NOMO-1 treated with DMSO at 0.1 percent for 48 hours (cell line): Measurements from ENCODE around the gene HDAC9.

Source experiments
- DNase-seq: peaks from one replicate; lab custom pipeline; 2025; ENCODE audit not compliant: unreplicated experiment; lab: John Stamatoyannopoulos, UW

HDAC9 gene

DNA sequence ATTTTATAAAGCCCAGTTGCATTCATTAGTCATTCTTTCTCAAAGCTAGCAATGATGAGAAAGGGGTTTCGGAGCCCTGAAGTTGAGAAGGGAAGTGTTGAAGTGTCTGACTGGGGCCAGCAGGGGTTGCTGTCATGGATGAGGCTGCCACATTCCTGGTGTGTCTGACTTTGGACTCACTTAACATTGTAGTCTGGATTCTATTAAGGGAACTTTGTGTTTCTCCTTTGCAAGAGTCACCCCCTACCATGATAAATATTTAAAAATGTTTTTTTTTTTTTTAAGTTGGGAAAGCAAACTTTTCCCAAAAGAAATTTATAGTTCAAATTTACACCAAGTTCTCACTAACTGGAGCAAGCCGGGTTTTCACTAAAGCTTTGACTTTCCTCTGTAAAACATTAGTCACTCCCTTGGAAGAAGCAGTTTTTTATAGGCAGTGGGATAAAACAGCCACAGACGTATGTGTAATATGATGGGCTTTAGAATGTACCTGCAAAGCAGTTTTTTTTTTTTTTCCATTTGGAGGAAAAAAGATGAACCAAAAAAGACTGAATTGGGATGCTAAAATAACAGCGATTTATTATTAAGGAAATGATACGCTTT lies 378.3 kb downstream of the HDAC9 start:
- DNase-seq: no peak

DNA sequence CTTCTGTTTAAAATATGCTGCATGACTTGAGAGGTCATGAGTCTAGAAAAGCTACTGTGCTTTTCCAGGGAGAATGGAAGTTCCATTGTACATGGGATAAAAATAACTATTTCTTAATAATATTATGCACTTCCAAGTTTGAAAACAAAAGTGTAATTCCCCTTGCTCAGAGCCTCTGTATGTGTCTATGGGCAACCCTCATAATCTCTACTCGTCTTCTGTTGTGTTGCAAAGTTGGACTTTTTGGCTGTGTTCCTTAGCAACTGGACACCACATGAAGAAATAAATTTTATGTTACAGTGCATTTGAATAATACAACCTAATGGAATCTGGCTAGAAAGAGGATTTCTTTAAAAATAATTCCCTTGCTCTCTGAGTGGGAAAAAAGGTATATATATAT lies 379.3 kb downstream of the HDAC9 start:
- DNase-seq: no peak

DNA sequence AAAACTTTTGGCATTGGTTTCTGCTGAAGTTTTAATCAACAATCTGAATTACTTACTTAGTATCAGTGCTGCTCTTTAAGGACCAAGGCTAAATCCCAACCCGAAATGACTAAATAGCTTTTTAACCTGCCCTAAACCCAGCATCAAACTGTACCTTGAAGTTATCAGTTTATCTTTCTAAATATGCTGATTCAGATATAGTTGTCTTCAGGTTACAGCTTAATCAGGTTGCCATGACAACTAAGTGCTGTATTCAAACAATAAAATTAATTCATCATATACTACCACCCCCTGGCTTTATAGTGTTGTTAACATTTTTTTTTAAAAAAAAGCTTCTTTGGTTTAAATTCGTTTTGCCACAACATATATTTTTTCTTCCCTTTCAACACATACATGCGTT lies 382.3 kb downstream of the HDAC9 start:
- DNase-seq: no peak

DNA sequence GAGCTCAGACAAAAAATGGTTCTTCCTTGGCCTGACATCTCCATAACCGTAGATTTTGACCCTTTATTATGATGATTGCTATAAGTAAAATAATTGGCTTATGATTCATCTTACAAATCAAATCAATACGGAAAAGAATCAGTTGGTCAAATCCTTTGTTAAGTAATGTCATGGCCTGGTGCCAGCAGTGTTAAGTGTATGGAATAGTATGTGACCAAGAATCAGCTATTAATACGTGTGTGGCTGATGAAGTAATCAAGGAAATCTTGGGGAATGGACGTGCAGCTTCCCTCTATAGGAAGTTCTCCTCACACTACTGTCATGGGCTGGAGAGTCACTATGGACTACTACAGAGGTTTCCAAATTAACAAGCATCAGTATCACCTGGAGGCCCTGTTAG lies 391.3 kb downstream of the HDAC9 start:
- no peak for DNase-seq

DNA sequence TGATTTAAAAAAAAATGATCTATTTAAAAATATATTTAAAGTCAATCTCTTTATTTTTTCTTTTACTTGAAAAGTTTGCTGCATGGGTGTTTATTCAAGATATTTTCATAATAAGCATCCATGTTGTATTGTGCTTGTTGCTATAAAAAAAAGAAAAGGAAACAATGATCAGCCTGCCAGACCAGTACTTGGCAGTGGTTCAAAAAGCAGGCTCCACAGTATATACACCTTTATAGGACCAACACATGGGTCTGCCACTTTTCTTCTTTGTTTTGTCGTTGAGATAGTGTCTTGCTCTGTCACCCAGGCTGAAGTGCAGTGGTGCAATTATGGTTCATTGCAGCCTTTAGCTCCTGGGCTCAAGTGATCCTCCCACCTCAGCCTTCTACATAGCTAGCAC lies 393.9 kb downstream of the HDAC9 start:
- DNase-seq: no peak

DNA sequence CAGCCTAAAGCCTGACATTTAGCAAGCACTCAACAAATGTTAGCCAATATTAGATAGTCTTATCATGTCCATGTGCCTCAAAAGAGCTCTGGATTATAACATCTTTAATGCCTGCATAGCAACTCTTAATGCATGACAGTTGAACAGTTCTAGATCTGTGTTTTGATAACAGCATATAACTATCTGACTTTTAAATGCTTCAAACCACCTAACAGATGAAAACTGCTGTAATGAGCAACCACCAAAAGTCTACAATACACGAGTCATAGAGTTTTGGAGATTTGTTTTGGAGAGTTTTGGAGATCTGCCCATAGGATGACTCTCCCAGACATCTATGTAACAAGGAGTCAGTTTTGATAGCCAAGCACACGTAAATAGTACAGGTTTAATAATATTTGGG lies 394.6 kb downstream of the HDAC9 start:
- DNase-seq: no peak

DNA sequence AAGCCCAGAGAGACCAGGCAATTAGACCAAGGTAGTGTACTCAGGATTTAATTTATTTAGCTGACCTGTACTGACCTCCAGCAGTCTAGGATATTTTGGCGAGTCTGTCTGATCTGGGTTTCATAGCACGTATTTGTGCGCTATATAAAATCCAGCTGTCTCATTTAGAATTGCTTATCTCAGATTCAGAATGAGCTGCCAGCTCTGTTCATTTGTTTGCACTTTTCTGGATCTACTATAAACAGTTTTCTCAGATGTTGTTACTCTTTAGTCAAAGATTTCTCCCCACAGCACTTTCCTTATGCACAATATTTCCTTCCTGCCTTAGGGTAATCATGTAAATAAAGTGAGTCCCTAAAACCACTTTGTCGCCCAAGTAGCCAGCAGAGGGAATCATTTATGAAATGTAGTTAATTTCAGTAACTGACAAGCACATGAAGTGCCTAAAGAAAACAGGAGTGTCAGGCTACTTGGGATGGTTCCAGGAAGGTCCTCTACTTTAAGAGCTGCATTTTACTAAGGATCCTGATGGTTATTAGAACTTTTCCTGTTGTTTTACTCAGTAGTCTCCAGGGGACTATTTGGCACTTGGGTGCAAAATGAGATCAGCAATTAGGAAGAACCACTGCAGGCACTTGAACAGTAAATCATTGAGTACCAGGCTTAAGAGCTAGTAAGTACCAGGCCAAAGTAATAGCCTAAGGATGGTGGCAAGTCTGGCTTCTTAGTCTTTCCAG lies 395.5 kb downstream of the HDAC9 start:
- DNase-seq: no peak

DNA sequence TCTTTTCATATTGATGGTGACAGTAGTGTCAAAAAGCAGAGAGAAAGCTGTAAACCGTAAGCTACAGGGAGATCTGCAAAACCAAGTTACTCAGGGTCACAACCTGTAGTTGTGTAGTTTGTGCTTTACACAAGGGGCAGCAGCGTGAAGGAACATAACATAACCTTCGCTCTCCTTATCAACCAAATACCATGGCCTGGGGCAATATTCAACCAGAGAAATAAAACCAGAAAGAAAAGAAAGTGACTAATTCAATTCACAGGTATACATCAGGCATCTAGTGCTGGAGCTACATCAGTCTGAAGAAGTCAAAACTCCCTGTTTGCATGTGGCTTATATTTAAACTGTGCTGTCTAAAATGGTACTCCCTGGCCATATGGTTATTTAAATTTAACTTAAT lies 397.6 kb downstream of the HDAC9 start:
- DNase-seq: no peak

DNA sequence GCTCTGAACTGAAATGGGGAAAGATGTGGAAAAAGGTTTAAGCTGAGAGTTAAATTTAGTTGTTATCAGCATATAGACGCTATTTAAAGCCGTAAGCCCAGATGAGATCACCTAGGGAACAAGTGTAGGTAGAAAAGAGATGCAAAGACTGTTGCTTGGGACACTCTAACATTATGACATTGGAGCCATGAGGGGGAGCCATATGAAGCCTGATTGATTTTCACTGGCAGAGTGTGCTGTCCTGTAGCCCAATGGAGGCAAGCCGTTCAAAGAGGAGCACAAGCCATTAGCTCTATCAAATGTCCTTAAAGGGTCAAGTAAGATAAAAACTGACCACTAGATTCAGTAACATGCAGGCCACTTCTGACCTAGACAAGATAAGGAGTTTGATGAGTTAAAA lies 398.6 kb downstream of the HDAC9 start:
- DNase-seq: no peak

DNA sequence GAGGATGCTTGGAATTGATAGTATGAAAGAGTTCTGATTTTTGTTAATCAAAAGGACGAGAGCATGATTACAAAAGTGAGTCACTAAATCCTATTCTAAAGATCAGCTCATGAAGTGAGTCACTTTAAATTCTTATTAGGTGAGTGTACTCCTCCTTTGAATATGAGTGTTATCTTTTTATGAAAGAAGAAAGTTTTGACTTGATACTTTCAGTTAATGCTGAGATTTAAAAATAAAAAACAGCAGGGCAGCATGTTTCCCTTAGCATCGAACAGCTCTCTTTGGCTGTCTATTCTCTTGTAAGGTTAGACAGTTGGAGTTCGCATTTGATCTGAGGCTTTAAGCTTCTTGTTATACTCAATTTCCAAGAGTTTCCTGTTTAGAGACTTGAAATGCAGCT lies 399.9 kb downstream of the HDAC9 start:
- no peak for DNase-seq

DNA sequence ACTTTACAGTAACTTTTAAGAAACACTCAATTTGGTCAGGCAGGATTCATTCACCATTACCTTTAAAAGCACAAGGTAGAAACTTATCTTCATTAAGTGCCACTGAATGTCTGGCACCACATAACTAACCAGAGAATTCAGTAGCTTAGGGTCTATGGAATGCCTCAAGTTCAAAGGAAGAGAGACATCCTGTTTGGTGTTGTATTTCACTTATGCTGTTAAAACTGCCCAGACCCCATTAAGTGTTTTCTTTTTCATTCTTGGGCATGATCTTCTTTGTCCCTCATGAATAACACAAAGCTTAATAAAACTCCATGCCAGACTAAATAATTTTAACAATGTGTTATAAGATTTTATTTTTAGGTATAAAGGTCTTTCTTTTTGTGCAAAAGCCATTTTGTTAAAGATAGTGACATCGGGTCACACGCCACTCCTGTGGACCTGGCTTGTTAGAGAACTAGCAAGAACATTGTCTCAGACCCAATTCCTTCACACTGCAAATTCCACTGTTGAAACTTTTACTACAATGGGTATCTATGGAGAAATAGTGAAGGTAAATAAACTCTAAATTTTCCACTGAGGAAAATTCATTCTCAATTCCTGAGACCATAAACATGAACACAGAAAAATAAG lies 400.9 kb downstream of the HDAC9 start:
- no peak for DNase-seq

DNA sequence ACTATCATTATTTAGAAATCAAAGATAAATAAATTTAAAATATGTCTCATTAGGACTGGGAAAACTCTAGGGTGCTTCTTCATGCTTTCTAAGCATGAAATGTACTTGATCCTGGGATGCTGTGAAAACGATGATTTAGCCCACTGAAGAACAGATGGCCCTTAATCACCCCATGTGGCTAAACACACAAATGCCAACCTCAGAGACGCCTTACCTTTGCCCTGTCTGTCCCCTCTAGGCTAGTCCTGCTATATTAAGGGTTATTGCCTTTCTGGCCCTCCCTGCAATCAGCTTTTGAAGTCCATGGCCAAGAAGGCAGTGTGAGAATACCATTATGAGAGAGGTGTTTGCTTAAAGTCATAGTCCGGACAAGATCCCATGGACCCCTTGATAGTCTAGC lies 404.7 kb downstream of the HDAC9 start:
- no peak for DNase-seq

DNA sequence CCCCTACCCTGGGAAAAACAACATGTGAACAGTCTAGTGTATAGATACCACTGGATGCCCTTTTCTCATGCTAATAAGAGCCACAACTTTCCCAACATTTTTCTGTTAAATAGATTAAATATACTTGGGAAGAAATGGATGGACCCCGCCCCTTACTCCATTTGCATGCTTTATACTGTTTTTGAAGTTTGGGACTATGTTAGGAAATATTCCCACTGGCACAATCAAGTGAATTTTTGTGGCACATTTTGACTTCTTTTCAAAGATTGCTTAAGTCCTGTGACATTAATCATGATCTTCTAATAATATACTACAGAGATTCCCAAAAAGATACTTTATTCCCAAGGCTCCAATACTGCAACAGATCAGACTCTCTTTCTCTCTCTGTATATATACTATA lies 405.3 kb downstream of the HDAC9 start:
- DNase-seq: no peak

DNA sequence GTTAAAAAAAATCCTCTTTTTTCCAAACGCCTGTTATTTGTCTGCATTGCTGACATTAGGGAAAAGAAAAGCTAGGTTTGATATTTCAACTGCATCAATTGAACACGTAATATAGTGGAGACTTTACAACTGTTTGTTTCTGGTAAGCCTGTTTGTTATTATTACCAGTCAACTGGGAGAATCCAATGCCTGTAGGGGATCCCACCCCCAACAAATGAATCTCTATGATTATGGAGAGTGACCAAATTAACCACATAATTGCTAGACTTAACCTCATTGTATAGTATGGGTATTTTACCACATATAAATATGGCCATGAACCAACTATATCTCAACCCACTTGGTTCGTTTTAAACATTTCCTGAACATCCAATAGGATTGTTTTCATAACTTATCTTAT lies 405.8 kb downstream of the HDAC9 start:
- DNase-seq: no peak

DNA sequence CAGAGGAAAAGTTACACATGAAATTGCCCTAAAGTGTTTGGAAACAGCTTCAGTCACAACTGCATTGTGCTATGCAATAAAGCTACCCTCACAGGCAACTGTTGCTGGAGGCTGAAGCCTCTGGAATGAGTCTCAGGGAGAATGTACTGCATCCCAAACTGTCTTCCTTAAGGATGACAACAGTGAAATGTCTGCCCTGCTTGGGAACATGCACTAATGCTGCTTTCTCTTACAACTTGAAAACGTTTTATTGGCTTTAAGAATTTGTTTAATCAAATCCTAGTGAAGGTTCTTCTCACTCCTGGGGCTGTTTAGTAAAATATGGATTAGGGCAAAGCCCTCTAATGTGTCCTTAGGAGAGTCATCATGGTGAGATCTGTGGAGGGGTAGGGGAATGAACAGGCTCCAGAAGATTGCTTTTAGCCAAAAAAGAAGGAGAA lies 406.5 kb downstream of the HDAC9 start:
- DNase-seq: no peak

DNA sequence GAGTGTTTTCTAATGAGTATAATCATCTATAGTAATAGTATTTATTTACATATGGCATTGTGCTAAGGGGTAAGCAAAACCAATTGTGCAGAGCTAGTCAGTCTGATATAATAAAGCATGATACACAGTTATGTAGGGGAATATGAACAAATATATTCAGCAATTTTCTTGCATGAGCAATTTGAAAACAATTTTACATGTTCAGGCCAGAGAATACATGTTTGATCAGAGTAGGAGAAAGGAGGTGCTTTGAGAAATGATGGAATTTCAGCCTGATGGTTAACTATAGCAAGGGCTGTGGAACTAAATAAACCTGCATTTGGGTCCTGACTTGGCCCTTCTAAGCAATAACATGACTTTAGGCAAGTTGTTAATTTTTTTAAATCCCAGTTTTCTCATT lies 407.3 kb downstream of the HDAC9 start:
- DNase-seq: no peak

DNA sequence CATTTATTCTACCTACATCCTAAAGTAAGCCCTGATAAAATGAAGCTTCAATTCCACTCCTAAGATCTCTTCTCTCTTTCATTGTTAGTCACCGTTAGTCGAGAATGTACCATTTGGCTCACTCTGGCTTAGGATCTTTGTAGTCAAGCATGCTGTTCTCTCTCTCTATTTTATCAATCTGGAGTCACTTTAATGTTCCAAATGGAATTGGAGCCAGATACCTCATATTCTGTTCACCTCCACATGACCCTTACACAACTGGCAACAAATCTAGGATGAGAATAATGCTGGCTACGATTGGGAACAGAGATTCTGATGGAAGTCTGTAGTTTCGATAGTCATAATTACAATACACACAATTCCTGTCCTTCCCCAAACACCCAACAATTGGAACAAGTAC lies 408.1 kb downstream of the HDAC9 start:
- DNase-seq: no peak

DNA sequence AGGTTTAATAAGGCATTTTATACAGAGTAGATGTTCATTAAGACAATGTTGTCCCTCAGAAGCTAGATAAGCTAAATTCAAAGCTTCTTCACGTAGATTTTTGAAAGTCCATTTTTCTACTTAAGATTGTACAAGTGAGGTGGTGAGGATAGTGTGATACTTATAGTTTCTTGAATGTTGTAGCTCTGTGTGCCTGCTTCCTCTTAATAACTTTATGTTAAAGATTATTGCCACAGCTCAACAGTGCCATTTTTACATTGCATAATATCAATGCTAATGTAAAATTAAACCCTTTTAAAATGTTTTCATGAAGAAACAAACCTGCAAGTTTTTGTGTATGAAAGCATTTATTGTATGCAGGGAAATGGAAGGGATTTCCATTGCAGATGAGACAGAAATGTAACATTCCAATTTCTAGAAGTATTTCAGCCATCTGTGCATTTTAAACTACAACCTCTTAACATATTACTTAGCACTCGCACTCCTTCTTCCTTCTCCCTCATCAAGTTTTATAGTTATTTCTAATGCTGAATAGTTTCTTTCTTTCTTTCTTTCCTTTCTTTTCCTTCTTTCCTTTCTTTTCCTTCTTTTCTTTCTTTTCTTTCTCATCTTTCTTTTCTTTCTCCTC lies 409.9 kb downstream of the HDAC9 start:
- no peak for DNase-seq

DNA sequence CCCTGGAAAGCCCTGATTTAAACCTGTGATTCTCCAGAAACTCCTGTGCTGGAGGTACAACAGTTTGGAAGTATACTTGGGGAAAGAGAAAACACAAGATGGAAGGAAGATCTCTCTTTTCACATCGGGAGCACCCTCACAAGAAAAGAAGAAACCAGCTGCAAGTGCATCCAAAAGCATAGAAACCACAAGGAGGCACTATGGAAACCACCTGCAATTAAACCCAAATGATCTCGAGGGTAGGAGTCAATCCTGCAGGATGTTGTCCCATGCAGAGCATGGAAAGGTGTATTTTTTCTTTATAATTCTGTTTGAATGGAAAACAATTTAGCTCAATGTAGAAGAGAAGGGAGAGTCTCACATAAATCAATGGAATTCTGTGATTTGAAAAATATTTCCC lies 411.4 kb downstream of the HDAC9 start:
- no peak for DNase-seq

DNA sequence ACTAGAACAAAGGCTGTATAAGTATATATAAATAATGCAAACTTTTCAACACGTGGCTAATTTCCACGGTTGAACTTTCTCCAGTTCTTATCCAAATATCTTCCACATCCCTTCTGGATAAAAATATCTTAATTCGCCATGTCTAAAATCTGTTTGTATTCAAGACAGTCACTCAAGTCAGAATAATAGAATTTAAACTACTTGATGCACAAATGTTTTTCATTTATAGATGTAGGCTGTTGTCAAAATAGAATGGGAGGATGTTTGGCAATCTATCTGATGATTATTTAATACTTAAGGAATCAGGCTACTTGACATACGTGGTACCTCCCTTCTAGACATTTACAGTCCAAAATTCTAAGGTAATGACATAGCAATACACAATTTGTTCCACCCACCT lies 417.6 kb downstream of the HDAC9 start:
- DNase-seq: no peak

DNA sequence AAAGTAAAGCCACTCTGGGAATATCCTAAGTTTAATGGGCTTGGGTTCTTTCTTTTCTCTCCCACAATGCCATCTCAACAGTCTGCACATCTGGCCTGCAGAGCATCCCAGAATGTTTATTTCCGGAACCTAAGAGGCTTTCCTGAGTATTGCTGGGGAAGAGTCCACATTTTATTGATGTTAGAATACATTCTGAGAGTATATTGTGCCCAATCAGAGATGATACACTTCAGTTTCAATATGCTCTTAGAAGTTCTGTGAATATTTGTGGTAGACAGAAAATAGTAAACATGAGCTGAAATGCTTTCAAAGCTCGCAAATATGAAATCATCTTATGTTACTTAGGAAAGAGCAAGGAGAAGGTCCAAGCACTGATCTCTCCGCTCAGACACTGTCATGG lies 421.3 kb downstream of the HDAC9 start:
- no peak for DNase-seq

DNA sequence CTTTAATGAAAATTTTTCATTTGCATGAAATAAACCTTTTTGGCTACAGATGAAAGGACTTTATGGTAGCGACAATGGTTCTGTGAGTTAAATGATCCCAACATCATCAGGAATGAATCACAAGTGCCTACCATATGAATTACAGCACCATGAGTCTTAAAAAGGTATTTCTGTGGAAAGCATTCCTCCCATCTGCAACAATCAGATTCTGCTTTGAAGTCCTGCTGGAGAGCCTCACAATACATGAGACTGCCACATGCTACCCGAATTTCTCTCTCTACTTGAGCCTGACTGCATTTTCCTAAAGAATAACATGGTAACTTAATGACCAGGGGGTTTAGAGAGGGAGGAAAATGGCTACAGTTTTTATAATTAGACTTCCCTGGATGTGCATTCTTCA lies 431.6 kb downstream of the HDAC9 start:
- no peak for DNase-seq
